DMS153 (cell line): Measurements from ENCODE around the gene TMEM141.
"Not testable (repeated sequence)": the region's sequence is repeated elsewhere in the genome, so short reads cannot be mapped to it uniquely, and the experiment has no call there.

ENCODE experiments used
- DNase-seq: peaks from one replicate; lab custom pipeline; 2025; lab: John Stamatoyannopoulos, UW

Gene TMEM141

GRCh38 chr9:136755302-136756133, 35.6 kb upstream of the TMEM141 start:
- DNase-seq, result not testable (repeated sequence)

GRCh38 chr9:136756134-136756438, 35.1 kb upstream of the TMEM141 start:
- no peak for DNase-seq

- DNase-seq, result no peak
Observed at GRCh38 chr9:136756836-136757235, 34.3 kb upstream of the TMEM141 start.

GRCh38 chr9:136757328-136757727, 33.8 kb upstream of the TMEM141 start:
- DNase-seq, result no peak

GRCh38 chr9:136757751-136758140, 33.4 kb upstream of the TMEM141 start:
- DNase-seq, result no peak

- DNase-seq, result no peak
Observed at GRCh38 chr9:136759001-136759400, 32.1 kb upstream of the TMEM141 start.

- no peak for DNase-seq
Observed at GRCh38 chr9:136759436-136760325, 31.5 kb upstream of the TMEM141 start.

GRCh38 chr9:136760424-136760823, 30.7 kb upstream of the TMEM141 start:
- no peak for DNase-seq

- not testable (repeated sequence) for DNase-seq
Observed at GRCh38 chr9:136760834-136761544, 30.2 kb upstream of the TMEM141 start.

GRCh38 chr9:136761545-136761981, 29.6 kb upstream of the TMEM141 start:
- DNase-seq, result no peak

GRCh38 chr9:136762221-136762691, 28.9 kb upstream of the TMEM141 start:
- DNase-seq, result no peak

GRCh38 chr9:136762915-136763648, 28.1 kb upstream of the TMEM141 start:
- peak; percentile 40 for DNase-seq

GRCh38 chr9:136763649-136764035, 27.5 kb upstream of the TMEM141 start:
- DNase-seq, result no peak

- peak; percentile 80 for DNase-seq
Observed at GRCh38 chr9:136764301-136764891, 26.7 kb upstream of the TMEM141 start, which contains the start of gene LCN15. Gene LCN15 (minus strand): TSS chr9:136764518. CDS start chr9:136764488, 30 bp downstream.

- DNase-seq, result peak; percentile 34
Observed at GRCh38 chr9:136765041-136765440, 26.1 kb upstream of the TMEM141 start.

GRCh38 chr9:136765745-136766409, 25.3 kb upstream of the TMEM141 start:
- not testable (repeated sequence) for DNase-seq

- DNase-seq, result peak; percentile 73
Observed at GRCh38 chr9:136766410-136767120, 24.6 kb upstream of the TMEM141 start.

GRCh38 chr9:136769710-136770191, 21.4 kb upstream of the TMEM141 start:
- DNase-seq, result no peak

GRCh38 chr9:136771907-136772415, 19.2 kb upstream of the TMEM141 start:
- no peak for DNase-seq
